B cell (primary cell): ENCODE results near the gene CCDC14.

ENCODE experiments used
- EZH2 ChIP-seq: IDR thresholded peaks from 2 replicates; pipeline ENCODE4 v1.6.1; 2012; ENCODE audit warnings: borderline replicate concordance, low read depth, mild to moderate bottlenecking, moderate library complexity, low read length; ENCODE audit not compliant: insufficient read depth, poor library complexity, severe bottlenecking
- TF ChIP-seq, protein P1 (sequence below): fragments of 200-600 bp; IDR thresholded peaks from one replicate; pipeline ENCODE4 v1.8.0; 2022; ENCODE audit warnings: antibody characterized with exemption, mild to moderate bottlenecking

DNA sequence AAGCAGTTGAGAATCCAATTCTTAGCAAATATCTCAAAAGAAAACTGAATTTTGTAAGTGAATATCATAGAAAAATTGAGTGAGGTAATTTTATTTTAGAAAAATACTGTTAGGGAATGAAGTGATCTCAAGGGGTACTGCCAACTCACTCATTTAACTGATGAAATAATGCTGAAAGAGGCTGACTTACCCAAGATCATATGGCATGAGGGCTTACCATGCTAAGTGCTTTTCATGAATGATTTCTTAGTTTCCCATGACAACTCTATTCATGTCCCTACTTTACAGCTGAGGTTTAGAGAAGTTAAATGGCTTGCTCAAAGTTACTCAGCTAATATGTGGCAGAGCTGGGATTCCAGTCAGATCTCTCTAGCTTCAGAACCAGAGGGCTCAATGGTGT, 30.6 kb downstream of the CCDC14 start:
- TF ChIP-seq, protein P1, sequence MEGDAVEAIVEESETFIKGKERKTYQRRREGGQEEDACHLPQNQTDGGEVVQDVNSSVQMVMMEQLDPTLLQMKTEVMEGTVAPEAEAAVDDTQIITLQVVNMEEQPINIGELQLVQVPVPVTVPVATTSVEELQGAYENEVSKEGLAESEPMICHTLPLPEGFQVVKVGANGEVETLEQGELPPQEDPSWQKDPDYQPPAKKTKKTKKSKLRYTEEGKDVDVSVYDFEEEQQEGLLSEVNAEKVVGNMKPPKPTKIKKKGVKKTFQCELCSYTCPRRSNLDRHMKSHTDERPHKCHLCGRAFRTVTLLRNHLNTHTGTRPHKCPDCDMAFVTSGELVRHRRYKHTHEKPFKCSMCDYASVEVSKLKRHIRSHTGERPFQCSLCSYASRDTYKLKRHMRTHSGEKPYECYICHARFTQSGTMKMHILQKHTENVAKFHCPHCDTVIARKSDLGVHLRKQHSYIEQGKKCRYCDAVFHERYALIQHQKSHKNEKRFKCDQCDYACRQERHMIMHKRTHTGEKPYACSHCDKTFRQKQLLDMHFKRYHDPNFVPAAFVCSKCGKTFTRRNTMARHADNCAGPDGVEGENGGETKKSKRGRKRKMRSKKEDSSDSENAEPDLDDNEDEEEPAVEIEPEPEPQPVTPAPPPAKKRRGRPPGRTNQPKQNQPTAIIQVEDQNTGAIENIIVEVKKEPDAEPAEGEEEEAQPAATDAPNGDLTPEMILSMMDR = no peak
- TF ChIP-seq EZH2 = no peak
